PC-9 (cell line): ENCODE measurements around the gene LMNB1.

Experiments
- EZH2 ChIP-seq: fragments of 200-600 bp; sonication (generic); IDR thresholded peaks from 2 replicates; pipeline ENCODE4 v1.8.0; 2017; ENCODE audit warnings: antibody characterized with exemption, low read depth
- TF ChIP-seq, protein P1 (sequence below): fragments of 200-600 bp; sonication (generic); conservative IDR thresholded peaks from 2 replicates; pipeline ENCODE4 v1.6.1; 2017; ENCODE audit warnings: mixed run types, antibody characterized with exemption, mild to moderate bottlenecking, moderate library complexity

DNA sequence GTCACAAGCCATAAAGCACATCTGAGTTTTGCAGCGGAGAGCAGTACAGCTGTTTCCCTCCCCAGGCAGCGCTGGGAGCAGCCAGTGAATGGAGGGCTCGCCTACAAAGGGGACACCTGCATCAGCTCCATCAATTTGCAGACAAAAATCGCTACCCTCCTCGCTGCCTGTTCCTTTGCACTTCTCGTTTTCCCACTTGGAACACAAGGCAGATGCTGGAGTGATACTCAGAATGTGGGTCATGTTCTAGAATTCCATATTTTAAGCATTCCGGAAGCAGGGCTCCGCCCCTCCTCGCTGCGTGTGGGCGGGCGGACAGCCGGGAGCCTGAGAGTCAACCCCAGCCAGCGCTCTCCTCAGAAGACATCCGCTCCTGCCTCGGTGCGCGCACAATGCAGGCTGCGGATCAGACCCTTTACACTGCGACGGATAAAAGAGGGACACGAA, 92.1 kb downstream of the LMNB1 start:
- TF ChIP-seq, protein P1, sequence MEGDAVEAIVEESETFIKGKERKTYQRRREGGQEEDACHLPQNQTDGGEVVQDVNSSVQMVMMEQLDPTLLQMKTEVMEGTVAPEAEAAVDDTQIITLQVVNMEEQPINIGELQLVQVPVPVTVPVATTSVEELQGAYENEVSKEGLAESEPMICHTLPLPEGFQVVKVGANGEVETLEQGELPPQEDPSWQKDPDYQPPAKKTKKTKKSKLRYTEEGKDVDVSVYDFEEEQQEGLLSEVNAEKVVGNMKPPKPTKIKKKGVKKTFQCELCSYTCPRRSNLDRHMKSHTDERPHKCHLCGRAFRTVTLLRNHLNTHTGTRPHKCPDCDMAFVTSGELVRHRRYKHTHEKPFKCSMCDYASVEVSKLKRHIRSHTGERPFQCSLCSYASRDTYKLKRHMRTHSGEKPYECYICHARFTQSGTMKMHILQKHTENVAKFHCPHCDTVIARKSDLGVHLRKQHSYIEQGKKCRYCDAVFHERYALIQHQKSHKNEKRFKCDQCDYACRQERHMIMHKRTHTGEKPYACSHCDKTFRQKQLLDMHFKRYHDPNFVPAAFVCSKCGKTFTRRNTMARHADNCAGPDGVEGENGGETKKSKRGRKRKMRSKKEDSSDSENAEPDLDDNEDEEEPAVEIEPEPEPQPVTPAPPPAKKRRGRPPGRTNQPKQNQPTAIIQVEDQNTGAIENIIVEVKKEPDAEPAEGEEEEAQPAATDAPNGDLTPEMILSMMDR: no peak
- no peak for TF ChIP-seq EZH2
